ENCODE results near the gene FAM118B. TPM values are rescaled to one million over a fixed set of nuclear protein-coding genes. Genes with fewer than 3 reads are reported as not detected.

Gene FAM118B
- total RNA-seq, 1 donor: 32.9 TPM

DNA sequence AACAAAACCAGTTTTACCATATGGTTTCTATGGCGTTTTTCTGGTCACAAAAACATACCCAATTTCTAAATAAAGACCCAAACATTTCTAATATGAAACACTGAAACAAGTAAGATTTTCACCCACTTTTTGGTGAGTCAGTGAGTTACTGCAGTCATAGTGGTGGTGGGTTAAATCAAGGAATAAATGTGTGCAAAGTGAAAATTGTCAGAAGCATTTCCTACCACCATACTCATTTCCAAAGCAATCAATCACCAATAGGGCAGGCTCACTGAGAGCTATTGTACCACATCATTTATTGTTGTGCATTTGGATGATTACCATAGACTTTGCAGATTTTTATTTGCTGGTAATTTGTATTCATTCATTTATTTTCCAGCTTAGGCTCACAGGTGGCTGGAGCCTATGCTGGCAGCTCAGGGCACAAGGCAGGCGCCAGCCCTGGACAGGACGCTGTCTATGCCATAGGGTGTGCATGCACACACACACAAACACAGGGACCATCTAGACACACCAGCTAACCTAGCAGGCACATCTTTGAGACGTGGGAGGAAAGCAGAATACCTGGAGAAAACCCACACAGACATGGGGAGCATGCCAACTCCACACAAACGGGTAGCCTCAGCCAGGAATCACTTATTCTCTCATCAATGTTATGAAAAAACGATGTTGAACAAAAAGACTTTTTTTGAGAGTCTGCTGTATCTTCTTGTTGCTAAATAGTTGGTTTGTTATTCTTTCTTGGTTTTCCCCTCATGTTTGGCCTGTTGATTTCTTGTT is 5.1 kb downstream of the FAM118B start:
- no peak overlapping the region for H3K4me3 ChIP-seq (ENCODE audit: low read depth, low read length)
- TF ChIP-seq, protein P1, sequence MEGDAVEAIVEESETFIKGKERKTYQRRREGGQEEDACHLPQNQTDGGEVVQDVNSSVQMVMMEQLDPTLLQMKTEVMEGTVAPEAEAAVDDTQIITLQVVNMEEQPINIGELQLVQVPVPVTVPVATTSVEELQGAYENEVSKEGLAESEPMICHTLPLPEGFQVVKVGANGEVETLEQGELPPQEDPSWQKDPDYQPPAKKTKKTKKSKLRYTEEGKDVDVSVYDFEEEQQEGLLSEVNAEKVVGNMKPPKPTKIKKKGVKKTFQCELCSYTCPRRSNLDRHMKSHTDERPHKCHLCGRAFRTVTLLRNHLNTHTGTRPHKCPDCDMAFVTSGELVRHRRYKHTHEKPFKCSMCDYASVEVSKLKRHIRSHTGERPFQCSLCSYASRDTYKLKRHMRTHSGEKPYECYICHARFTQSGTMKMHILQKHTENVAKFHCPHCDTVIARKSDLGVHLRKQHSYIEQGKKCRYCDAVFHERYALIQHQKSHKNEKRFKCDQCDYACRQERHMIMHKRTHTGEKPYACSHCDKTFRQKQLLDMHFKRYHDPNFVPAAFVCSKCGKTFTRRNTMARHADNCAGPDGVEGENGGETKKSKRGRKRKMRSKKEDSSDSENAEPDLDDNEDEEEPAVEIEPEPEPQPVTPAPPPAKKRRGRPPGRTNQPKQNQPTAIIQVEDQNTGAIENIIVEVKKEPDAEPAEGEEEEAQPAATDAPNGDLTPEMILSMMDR (IDR thresholded peaks at IDR 0.05; ENCODE audit: insufficient read depth, low read length): no peak
- no peak for DNase-seq (ENCODE audit: low read depth)

DNA sequence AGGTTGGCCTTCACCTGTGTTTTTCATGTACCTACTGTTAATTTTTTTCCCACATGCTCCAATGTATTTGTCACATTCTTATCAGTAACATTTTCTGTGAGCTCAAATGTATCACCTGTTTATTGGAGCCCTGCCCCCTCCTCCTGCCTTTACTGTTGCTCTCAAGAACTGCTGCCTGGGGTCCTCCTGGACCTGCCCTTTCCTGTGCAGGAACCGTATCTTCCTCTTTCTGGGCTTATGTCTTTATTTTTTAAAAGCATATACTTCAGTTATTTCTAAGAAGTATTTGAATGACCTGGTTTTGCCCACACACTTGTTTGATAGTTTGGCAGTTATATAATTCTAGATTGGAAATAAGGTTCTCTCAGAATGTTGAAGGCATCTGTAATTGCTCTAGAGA is 5.9 kb downstream of the FAM118B start:
- TF ChIP-seq, protein P1 (IDR thresholded peaks at IDR 0.05; ENCODE audit: insufficient read depth, low read length): no peak
- no peak for DNase-seq (ENCODE audit: low read depth)

DNA sequence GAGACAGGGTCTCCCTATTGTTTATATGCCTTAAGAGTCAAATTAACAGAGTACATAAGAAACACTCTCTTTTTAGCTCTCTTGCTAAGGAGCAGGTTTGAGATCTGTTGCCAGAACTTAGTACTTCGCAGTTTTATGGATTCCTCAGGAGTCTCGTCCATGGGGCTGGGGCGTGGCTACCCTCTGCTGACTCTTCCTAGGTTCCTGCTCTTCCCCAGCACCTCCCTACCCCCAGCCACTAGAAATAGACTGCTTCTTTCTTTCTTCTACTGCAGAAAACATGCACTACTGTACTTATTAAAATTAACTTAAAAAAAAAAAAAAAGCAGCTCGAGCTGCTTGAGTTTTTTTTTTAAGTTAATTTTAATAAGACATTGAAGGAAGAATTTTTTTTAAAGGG is 8.0 kb downstream of the FAM118B start:
- no peak for DNase-seq (ENCODE audit: low read depth)
- TF ChIP-seq, protein P1 (IDR thresholded peaks at IDR 0.05; ENCODE audit: insufficient read depth, low read length): no peak
- no peak overlapping the region for H3K4me3 ChIP-seq (ENCODE audit: low read depth, low read length)

More for the DNA sequence above, 5.9 kb downstream of the FAM118B start:
- no peak overlapping the region for H3K4me3 ChIP-seq (ENCODE audit: low read depth, low read length)

DNA sequence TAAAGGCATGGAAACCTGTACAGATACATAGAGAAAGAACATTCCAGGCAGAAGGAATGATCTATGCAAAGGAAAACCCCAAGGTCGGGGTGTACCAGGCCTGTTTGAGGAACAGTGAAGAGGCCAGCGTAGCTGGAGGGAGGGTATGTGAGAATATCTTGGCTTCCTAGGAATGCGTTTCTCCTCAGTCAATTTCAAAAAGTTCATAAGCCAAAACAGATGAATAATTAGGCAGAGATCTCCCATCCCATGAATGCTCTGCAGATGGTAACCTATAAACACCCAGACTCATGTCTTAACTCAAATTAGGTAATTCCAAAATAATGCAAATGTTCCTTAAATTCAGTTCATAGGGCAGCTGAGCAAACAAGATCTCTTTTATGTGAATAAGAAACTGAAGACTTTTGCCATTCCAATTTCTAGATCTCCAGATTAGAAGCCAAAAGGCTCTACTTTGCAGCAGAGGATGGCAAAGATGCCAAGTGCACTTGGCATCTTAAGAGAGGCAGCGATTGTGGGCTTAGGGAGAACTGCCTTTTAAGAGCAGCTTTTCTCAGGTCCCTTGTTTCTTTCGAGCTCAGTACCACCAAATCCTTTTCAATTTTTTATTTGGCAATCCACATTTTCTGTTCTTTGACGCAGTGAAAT is 13.2 kb downstream of the FAM118B start:
- no peak for DNase-seq (ENCODE audit: low read depth)
- no peak overlapping the region for H3K4me3 ChIP-seq (ENCODE audit: low read depth, low read length)
- TF ChIP-seq, protein P1 (IDR thresholded peaks at IDR 0.05; ENCODE audit: insufficient read depth, low read length): no peak

DNA sequence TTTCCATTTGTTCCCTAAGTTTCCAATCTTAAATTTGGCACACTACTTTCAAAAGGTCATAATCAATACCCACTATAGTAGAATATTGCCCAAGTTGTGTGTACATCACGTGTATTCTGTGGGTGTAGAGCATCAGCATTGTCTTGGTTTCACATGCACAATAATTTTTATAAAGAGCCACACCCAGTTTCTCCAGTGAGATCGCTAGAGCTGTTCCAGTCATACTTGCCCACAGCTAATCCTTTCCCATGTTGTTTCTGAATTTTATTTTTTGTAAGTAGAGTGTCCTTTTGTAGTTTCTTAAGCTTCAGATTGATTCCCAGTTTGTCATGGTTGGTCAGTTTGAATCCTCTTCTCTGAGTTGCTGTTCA is 13.7 kb downstream of the FAM118B start:
- TF ChIP-seq, protein P1 (IDR thresholded peaks at IDR 0.05; ENCODE audit: insufficient read depth, low read length): no peak
- DNase-seq (ENCODE audit: low read depth): no peak
- H3K4me3 ChIP-seq (ENCODE audit: low read depth, low read length): no peak overlapping the region

DNA sequence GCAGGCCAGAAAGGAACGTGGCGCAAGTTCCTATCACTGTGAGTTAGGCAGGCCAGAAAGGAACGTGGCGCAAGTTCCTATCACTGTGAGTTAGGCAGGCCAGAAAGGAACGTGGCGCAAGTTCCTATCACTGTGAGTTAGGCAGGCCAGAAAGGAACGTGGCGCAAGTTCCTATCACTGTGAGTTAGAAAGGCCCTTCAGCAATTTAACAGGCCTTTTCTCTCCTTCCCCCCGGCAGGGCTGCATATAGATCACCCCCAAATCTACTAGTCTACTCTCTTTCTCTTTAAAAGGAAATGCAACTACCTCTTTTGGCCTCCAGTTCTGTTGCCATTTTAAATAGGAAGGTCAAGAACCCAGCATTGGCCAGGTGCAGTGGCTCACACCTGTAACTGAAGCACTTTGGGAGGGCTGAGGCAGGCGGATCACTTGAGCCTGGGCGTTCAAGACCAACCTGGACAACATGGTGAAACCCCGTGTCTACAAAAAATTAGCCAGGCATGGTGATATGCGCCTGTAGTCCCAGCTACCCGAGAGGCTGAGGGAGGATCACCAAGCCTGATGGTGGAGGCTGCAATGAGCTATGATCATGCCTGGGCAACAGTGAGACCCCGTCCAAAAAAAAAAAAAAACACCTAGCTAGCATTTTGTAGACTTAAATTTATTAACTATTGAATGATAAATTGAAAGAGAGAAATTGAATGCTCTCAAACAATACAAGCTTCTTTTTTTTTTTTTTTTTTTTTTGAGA is 14.9 kb downstream of the FAM118B start:
- DNase-seq (ENCODE audit: low read depth): no peak
- TF ChIP-seq, protein P1 (IDR thresholded peaks at IDR 0.05; ENCODE audit: insufficient read depth, low read length): no peak
- no peak overlapping the region for H3K4me3 ChIP-seq (ENCODE audit: low read depth, low read length)
